ENCODE results near the gene SEMA5B. TPM values are rescaled to one million over a fixed set of nuclear protein-coding genes. Genes with fewer than 3 reads are reported as not detected.

Gene SEMA5B
- polyA plus RNA-seq, 1 of the 3 experiments (the other 2 are of a cell fraction) = 0.43 TPM

GRCh38 chr3:122915300-122916055 is 112.1 kb downstream of the SEMA5B start:
- Histone ChIP-seq H3K27me3 (ENCODE audit: insufficient read depth) (no peaks in the 10 kb centered on the region; the same call in 1 of the 2 replicates), H3F3A (replicated peaks; ENCODE audit: insufficient read depth) (no peaks in the 10 kb centered on the region), H3K27ac (ENCODE audit: low read depth in 2 of 2, low read length in 1 of 2) (no peak overlapping the region), H3K4me1 (ENCODE audit: control insufficient read depth in 1 of 2, insufficient read depth in 2 of 2, low read depth in 1 of 2, low read length in 1 of 2) (no peaks in the 10 kb centered on the region), H3K9me3 (no peaks in the 10 kb centered on the region), H3K4me2 (no peak overlapping the region), H3K4me3 (ENCODE audit: low read depth in 2 of 2, low read length in 1 of 2) (no peak overlapping the region), H4K20me1 (ENCODE audit: insufficient read depth) (no peaks in the 10 kb centered on the region), H3K36me3 (replicated peaks in 1 of 2; ENCODE audit: control insufficient read depth in 1 of 2, insufficient read depth in 2 of 2, low read length in 1 of 2) (no peaks in the 10 kb centered on the region), H3K9me2 (no peaks in the 10 kb centered on the region), H3K9ac (no peak overlapping the region), H2AFZ (ENCODE audit: low read depth) (no peak overlapping the region), H3K79me2 (ENCODE audit: insufficient read depth) (no peaks in the 10 kb centered on the region)
- DNase-seq = no peak
- 48% methylated on average over 8 of the region's 17 CpGs for WGBS (ENCODE audit: low lambda C conversion rate)
- ChIA-PET CTCF (no interaction called here), POLR2A (no interaction called here)
- TF ChIP-seq, protein P1, sequence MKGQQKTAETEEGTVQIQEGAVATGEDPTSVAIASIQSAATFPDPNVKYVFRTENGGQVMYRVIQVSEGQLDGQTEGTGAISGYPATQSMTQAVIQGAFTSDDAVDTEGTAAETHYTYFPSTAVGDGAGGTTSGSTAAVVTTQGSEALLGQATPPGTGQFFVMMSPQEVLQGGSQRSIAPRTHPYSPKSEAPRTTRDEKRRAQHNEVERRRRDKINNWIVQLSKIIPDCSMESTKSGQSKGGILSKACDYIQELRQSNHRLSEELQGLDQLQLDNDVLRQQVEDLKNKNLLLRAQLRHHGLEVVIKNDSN (IDR thresholded peaks at IDR 0.05; ENCODE audit: borderline replicate concordance, low read depth) = no peak
- TF ChIP-seq GATA2 (CRISPR knock-in tag; IDR thresholded peaks at IDR 0.05) (no peak), GABPA (IDR thresholded peaks at IDR 0.05; ENCODE audit: low read depth) (no peak), ELF1 (IDR thresholded peaks at IDR 0.05) (no peak), MAX (IDR thresholded peaks at IDR 0.05; ENCODE audit: low read depth) (no peak), REST (IDR thresholded peaks at IDR 0.05; ENCODE audit: low read depth, low read length) (no peak), SMC3 (IDR thresholded peaks at IDR 0.05; ENCODE audit: low read depth, low read length) (no peak), JUND (IDR thresholded peaks at IDR 0.05) (no peak), POLR2AphosphoS5 (IDR thresholded peaks at IDR 0.05; ENCODE audit: low read depth, low read length) (no peak), FOSL2 (IDR thresholded peaks at IDR 0.05; ENCODE audit: borderline replicate concordance, low read depth) (no peak), FOXM1 (IDR thresholded peaks at IDR 0.05; ENCODE audit: low read depth) (no peak), RCOR1 (IDR thresholded peaks at IDR 0.05; ENCODE audit: low read length) (no peak), EZH2phosphoT487 (IDR thresholded peaks at IDR 0.05; ENCODE audit: borderline replicate concordance, low read depth) (no peak), TAF1 (IDR thresholded peaks at IDR 0.05; ENCODE audit: borderline replicate concordance, low read depth, low read length) (no peak), FOXJ3 (CRISPR knock-in tag; IDR thresholded peaks at IDR 0.05) (no peak), NRF1 (IDR thresholded peaks at IDR 0.05; ENCODE audit: low read depth, low read length) (no peak), USF2 (IDR thresholded peaks at IDR 0.05; ENCODE audit: borderline replicate concordance, low read depth, low read length) (no peak), NFIC (IDR thresholded peaks at IDR 0.05; ENCODE audit: borderline replicate concordance) (no peak)
- TF ChIP-seq, protein P2, sequence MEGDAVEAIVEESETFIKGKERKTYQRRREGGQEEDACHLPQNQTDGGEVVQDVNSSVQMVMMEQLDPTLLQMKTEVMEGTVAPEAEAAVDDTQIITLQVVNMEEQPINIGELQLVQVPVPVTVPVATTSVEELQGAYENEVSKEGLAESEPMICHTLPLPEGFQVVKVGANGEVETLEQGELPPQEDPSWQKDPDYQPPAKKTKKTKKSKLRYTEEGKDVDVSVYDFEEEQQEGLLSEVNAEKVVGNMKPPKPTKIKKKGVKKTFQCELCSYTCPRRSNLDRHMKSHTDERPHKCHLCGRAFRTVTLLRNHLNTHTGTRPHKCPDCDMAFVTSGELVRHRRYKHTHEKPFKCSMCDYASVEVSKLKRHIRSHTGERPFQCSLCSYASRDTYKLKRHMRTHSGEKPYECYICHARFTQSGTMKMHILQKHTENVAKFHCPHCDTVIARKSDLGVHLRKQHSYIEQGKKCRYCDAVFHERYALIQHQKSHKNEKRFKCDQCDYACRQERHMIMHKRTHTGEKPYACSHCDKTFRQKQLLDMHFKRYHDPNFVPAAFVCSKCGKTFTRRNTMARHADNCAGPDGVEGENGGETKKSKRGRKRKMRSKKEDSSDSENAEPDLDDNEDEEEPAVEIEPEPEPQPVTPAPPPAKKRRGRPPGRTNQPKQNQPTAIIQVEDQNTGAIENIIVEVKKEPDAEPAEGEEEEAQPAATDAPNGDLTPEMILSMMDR (IDR thresholded peaks at IDR 0.05) = no peak
